SK-N-SH treated with all-trans-retinoic acid at 6 μM for 48 hours (cell line): ENCODE measurements around the gene CCNY.
A peak's percentile ranks its signal among the peaks of the same experiment; 100 is the strongest.

Experiments
- ATAC-seq: fragments of 200-7000 bp; cut with Tn5 transposase; 3 replicates; pipeline ENCODE4 v1.9.1; 2020; ENCODE audit warnings: mild to moderate bottlenecking, moderate library complexity
- ARNTL ChIP-seq: fragments of 450-650 bp; formaldehyde crosslinking; IDR thresholded peaks from 2 replicates; pipeline ENCODE4 v1.5.0; 2020; ENCODE audit warnings: low read depth, mild to moderate bottlenecking, moderate library complexity, borderline replicate concordance
- BACH2 ChIP-seq: fragments of 250-450 bp; sonication (Bioruptor Pico); IDR thresholded peaks from 2 replicates; pipeline ENCODE4 v1.9.0; 2021; ENCODE audit warnings: mild to moderate bottlenecking, borderline replicate concordance
- CSDC2 ChIP-seq: fragments of 250-450 bp; sonication (Bioruptor Pico); IDR thresholded peaks from 2 replicates; pipeline ENCODE4 v1.5.0; 2020; ENCODE audit warnings: mild to moderate bottlenecking, moderate library complexity
- ESRRG ChIP-seq: fragments of 250-450 bp; sonication (Bioruptor Pico); IDR thresholded peaks from 2 replicates; pipeline ENCODE4 v1.6.1; 2021; ENCODE audit warnings: mild to moderate bottlenecking
- GLIS3 ChIP-seq: fragments of 250-450 bp; sonication (Bioruptor Pico); IDR thresholded peaks from 2 replicates; pipeline ENCODE4 v1.5.0; 2020; ENCODE audit warnings: mild to moderate bottlenecking, moderate library complexity
- ISL1 ChIP-seq: fragments of 250-450 bp; sonication (Bioruptor Pico); IDR thresholded peaks from 2 replicates; pipeline ENCODE4 v2.1.2; 2022; ENCODE audit warnings: mild to moderate bottlenecking, moderate library complexity
- RARB ChIP-seq: fragments of 250-450 bp; sonication (Bioruptor Pico); IDR thresholded peaks from 2 replicates; pipeline ENCODE4 v1.8.0; 2021; ENCODE audit warnings: mild to moderate bottlenecking, moderate library complexity
- SNAI2 ChIP-seq: fragments of 250-450 bp; sonication (Bioruptor Pico); IDR thresholded peaks from 2 replicates; pipeline ENCODE4 v1.5.0; 2020; ENCODE audit warnings: mild to moderate bottlenecking, moderate library complexity
- TCF4 ChIP-seq: fragments of 250-450 bp; sonication (Bioruptor Pico); IDR thresholded peaks from 2 replicates; pipeline ENCODE4 v1.8.0; 2021; ENCODE audit warnings: mild to moderate bottlenecking, moderate library complexity, borderline replicate concordance
- TOX ChIP-seq: fragments of 250-450 bp; sonication (Bioruptor Pico); IDR thresholded peaks from 2 replicates; pipeline ENCODE4 v1.8.0; 2021; ENCODE audit warnings: mild to moderate bottlenecking, moderate library complexity, borderline replicate concordance
- TSHZ2 ChIP-seq: fragments of 250-450 bp; sonication (Bioruptor Pico); IDR thresholded peaks from 2 replicates; pipeline ENCODE4 v1.5.0; 2020; ENCODE audit warnings: mild to moderate bottlenecking, moderate library complexity
- ZC3H10 ChIP-seq: fragments of 250-450 bp; sonication (Bioruptor Pico); IDR thresholded peaks from 2 replicates; pipeline ENCODE4 v1.5.1; 2021; ENCODE audit warnings: mild to moderate bottlenecking, moderate library complexity
- ZFP3 ChIP-seq: fragments of 250-450 bp; sonication (Bioruptor Pico); IDR thresholded peaks from 2 replicates; pipeline ENCODE4 v1.5.0; 2020; ENCODE audit warnings: mild to moderate bottlenecking, moderate library complexity
- ZNF565 ChIP-seq: fragments of 450-650 bp; formaldehyde crosslinking; conservative IDR thresholded peaks from 2 replicates; pipeline ENCODE4 v1.5.0; 2020; ENCODE audit warnings: low read depth, mild to moderate bottlenecking, moderate library complexity
- ZNF70 ChIP-seq: fragments of 450-650 bp; formaldehyde crosslinking; IDR thresholded peaks from 2 replicates; pipeline ENCODE4 v1.5.0; 2020; ENCODE audit warnings: mild to moderate bottlenecking, moderate library complexity
- ZNF8 ChIP-seq: fragments of 450-650 bp; formaldehyde crosslinking; IDR thresholded peaks from 2 replicates; pipeline ENCODE4 v1.5.0; 2020; ENCODE audit warnings: mild to moderate bottlenecking, moderate library complexity
- TF ChIP-seq, protein P1 (sequence below): fragments of 250-450 bp; sonication (Bioruptor Pico); IDR thresholded peaks from 2 replicates; pipeline ENCODE4 v1.8.0; 2020; ENCODE audit warnings: mild to moderate bottlenecking, moderate library complexity, borderline replicate concordance
- TF ChIP-seq, protein P2 (sequence below): fragments of 250-450 bp; sonication (Bioruptor Pico); IDR thresholded peaks from 2 replicates; pipeline ENCODE4 v1.5.1; 2020; ENCODE audit warnings: low read depth, mild to moderate bottlenecking, moderate library complexity
- TF ChIP-seq, protein P3 (sequence below): fragments of 250-450 bp; sonication (Bioruptor Pico); IDR thresholded peaks from 2 replicates; pipeline ENCODE4 v1.8.0; 2021; ENCODE audit warnings: low read depth, mild to moderate bottlenecking, moderate library complexity, borderline replicate concordance

Gene CCNY

GRCh38 chr10:35606430-35606829 lies 270.1 kb downstream of the CCNY start:
- no peak for ATAC-seq
- TF ChIP-seq, protein P1, sequence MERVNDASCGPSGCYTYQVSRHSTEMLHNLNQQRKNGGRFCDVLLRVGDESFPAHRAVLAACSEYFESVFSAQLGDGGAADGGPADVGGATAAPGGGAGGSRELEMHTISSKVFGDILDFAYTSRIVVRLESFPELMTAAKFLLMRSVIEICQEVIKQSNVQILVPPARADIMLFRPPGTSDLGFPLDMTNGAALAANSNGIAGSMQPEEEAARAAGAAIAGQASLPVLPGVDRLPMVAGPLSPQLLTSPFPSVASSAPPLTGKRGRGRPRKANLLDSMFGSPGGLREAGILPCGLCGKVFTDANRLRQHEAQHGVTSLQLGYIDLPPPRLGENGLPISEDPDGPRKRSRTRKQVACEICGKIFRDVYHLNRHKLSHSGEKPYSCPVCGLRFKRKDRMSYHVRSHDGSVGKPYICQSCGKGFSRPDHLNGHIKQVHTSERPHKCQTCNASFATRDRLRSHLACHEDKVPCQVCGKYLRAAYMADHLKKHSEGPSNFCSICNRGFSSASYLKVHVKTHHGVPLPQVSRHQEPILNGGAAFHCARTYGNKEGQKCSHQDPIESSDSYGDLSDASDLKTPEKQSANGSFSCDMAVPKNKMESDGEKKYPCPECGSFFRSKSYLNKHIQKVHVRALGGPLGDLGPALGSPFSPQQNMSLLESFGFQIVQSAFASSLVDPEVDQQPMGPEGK = no peak

GRCh38 chr10:35607475-35608327 lies 271.4 kb downstream of the CCNY start:
- TF ChIP-seq ZFP3 (no peak), ISL1 (CRISPR knock-in tag) (no peak), TSHZ2 (CRISPR knock-in tag) (no peak), BACH2 (CRISPR knock-in tag) (no peak), CSDC2 (CRISPR knock-in tag) (no peak), ZNF70 (no peak), GLIS3 (CRISPR knock-in tag) (no peak), ZNF565 (CRISPR knock-in tag) (no peak), SNAI2 (no peak), ESRRG (no peak), TOX (no peak), RARB (no peak), ARNTL (no peak), TCF4 (CRISPR knock-in tag) (no peak)
- TF ChIP-seq, protein P2, sequence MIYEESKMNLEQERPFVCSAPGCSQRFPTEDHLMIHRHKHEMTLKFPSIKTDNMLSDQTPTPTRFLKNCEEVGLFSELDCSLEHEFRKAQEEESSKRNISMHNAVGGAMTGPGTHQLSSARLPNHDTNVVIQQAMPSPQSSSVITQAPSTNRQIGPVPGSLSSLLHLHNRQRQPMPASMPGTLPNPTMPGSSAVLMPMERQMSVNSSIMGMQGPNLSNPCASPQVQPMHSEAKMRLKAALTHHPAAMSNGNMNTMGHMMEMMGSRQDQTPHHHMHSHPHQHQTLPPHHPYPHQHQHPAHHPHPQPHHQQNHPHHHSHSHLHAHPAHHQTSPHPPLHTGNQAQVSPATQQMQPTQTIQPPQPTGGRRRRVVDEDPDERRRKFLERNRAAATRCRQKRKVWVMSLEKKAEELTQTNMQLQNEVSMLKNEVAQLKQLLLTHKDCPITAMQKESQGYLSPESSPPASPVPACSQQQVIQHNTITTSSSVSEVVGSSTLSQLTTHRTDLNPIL = no peak
- TF ChIP-seq, protein P1 = no peak
- peak; percentile 69 for ATAC-seq

DNA sequence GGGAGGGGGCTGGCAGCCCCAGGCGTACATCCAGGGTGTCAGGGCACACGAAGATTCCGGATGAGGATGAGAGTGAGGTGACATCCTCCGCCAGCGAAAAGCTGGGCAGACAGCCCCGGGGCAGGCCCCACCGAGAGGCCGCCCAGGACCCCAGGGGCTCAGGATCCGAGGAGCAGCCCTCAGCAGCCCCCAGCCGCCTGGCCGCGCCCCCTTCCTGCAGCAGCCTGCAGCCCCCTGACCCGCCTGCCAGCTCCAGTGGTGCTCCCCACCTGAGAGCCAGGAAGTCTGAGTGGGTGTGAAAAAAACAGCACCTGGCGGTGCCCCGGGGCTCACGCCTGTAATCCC lies 272.0 kb downstream of the CCNY start:
- ATAC-seq = no peak; the same call in 2 of the 3 replicates
- TF ChIP-seq CSDC2 (CRISPR knock-in tag) (no peak), ZFP3 (no peak), ZNF8 (no peak), BACH2 (CRISPR knock-in tag) (no peak), TOX (no peak), ZC3H10 (no peak), SNAI2 (no peak), RARB (no peak)
- TF ChIP-seq, protein P1 = no peak
- TF ChIP-seq, protein P3, sequence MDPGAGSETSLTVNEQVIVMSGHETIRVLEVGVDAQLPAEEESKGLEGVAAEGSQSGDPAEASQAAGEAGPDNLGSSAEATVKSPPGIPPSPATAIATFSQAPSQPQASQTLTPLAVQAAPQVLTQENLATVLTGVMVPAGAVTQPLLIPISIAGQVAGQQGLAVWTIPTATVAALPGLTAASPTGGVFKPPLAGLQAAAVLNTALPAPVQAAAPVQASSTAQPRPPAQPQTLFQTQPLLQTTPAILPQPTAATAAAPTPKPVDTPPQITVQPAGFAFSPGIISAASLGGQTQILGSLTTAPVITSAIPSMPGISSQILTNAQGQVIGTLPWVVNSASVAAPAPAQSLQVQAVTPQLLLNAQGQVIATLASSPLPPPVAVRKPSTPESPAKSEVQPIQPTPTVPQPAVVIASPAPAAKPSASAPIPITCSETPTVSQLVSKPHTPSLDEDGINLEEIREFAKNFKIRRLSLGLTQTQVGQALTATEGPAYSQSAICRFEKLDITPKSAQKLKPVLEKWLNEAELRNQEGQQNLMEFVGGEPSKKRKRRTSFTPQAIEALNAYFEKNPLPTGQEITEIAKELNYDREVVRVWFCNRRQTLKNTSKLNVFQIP (CRISPR knock-in tag) = no peak
- TF ChIP-seq, protein P2 = no peak
- TF ChIP-seq, all 23 proteins: peak for 0
